Subcutaneous adipose tissue (tissue), 4 donors: Measurements from ENCODE around the gene SFRP5. TPM values are rescaled to one million over a fixed set of nuclear protein-coding genes. Genes with fewer than 3 reads are reported as not detected.

ENCODE experiments used
- total RNA-seq, 4 donors: library from RNA; depleted of rRNA; stranded (reverse); fragments of >200 nt; gene quantifications; one replicate each; pipeline ENCODE4 v1.1.0, GENCODE V29; 2016
- TF ChIP-seq, protein P1 (sequence below): fragments of 450-650 bp; IDR thresholded peaks from one replicate; pipeline ENCODE4 v1.5.1; 2016; ENCODE audit warnings: low read depth, mild to moderate bottlenecking, control low read depth, antibody characterized with exemption, moderate library complexity

SFRP5 gene
- total RNA-seq, 4 donors from 2014 or later: 0.49 to 1.5 TPM; not detected in 2

DNA sequence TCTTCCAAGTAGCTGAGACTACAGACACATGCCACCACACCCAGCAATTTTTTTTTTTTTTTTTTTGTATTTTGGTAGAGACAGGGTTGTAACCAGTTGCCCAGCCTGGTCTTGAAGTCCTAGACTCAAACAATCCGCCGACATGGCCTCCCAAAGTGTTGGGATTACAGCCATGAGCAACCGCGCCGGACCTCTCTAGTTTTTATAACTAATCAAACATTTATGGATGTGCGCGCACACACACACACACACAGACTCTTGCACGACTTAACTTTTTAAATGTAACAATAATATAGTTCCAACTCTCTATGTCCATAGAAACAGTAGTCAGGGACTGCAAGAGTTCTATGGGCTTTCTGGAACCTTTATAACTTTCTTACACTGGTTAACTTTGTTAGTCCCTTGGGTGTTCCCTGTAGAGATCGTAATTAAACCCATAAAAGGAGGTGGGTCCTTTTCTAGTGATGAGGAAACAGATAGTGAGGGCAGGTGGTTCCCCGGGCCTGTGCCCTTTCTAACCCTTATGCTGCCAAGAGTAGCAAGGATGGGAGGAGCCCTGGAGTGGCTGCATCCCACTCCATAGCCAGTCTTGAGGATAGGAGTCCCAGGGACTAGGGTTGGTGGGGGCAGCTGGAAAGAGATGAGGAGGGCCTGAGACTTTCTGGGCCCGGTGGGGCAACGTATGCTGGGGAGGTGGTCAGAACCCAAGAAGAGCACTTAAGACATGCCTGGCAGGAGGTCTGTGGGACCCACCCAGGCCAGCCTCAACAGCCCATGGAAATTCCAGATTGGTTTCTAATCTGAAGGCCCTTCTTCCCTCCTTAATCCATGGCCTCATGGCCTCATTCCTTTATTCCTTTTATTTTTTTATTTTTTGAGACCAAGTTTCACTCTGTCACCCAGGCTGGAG lies 49.7 kb downstream of the SFRP5 start:
- TF ChIP-seq, protein P1, sequence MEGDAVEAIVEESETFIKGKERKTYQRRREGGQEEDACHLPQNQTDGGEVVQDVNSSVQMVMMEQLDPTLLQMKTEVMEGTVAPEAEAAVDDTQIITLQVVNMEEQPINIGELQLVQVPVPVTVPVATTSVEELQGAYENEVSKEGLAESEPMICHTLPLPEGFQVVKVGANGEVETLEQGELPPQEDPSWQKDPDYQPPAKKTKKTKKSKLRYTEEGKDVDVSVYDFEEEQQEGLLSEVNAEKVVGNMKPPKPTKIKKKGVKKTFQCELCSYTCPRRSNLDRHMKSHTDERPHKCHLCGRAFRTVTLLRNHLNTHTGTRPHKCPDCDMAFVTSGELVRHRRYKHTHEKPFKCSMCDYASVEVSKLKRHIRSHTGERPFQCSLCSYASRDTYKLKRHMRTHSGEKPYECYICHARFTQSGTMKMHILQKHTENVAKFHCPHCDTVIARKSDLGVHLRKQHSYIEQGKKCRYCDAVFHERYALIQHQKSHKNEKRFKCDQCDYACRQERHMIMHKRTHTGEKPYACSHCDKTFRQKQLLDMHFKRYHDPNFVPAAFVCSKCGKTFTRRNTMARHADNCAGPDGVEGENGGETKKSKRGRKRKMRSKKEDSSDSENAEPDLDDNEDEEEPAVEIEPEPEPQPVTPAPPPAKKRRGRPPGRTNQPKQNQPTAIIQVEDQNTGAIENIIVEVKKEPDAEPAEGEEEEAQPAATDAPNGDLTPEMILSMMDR: no peak

DNA sequence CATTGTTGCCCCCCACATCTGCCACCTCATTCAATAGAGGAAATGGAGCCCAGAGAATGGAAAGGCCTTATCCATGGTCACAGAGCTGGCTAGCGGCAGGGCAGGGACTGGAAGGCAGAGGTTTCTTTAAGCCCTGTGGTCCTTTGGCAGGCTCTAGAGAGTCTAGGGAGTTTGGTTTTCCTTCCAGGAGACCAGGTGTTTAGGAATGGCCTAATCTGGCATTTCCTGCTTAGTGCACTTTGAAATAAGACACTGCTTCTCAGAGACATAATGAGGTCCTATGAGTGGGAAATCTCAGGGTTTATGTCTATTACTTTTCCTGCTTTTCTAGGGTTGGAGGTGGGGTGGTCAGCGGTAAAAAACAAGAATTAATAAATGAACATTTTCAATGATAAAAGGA lies 52.2 kb downstream of the SFRP5 start:
- TF ChIP-seq, protein P1: no peak

DNA sequence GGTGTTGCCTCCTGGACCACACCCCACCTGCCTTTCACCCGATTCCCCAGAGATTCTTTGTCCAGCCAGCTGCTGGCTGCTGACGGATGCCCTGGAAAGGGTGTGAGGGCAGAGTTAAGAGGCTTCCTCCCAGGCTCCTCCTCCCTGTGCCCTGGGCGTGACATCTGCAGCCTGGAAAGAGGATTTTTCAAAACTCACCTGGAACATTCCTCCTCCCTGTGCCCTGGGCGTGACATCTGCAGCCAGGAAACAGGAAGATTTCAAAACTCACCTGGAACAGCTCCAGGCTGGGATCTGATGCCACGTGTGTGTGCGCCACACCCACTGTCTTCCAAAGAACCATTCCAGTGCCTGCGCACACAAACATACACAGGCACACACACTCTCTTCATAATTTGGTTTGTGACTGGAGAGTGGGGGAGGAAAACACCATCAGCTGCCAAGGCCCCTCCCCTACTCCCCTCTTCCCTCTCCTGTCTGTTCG lies 53.1 kb downstream of the SFRP5 start:
- TF ChIP-seq, protein P1: no peak

DNA sequence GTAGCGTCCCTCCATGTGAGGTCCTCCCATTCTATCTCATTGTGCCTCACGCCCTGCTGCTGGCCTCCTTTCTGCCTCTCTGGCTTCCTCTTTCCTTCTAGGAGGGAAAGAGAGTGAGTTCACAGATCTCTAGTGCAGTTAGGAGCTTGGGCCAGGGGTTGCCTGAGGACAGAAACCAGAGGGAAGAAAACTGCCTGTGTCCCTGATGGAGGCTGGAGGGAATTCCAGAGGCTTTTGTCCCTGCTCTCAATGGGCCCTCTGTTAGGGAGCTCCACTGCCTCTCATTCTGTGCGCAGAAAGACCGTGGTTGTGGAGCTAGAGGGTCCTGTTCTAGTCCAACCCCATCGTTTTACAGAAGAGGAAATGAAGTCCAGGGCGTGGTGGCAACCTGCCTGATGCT lies 53.6 kb downstream of the SFRP5 start:
- TF ChIP-seq, protein P1: no peak

DNA sequence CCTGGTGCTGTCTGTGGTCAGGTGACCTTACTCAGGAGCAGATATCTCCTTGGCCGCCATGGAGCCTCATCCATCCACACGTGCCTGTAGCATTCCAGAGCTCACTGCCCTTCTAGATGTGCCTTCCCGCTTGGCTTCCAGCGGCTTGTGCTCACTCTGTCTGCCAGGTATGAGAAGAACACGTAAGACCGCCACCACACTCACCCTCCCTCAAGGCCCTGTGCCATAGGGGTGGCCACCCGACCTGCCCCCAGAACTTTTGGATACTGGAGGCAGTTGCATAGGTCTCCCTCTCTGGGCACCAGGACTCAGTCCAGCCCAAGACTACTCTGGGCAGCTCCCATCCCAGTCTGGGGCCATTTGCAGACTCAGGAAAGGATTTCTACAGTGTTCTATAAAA lies 54.2 kb downstream of the SFRP5 start:
- TF ChIP-seq, protein P1: no peak

Other genes with a start within 250 kb of the SFRP5 start
- not detected for gene ANKRD2, start 199.2 kb downstream of the SFRP5 start, total RNA-seq
- 10 to 100 TPM in 1 of 4 donors, 1 to 10 TPM in 3; 4.8 to 14.1 (median 7.2) TPM for gene HOGA1, start 187.6 kb downstream of the SFRP5 start, total RNA-seq
- under 1 TPM in 2 of 4 donors, not detected in 2; 0.44 to 0.94 TPM for gene C10orf62, start 182.3 kb downstream of the SFRP5 start, total RNA-seq
- gene MORN4, start 138.5 kb downstream of the SFRP5 start, total RNA-seq: 1 to 10 TPM; 1.1 to 5.6 (median 3.7) TPM
- gene PI4K2A, start 131.3 kb downstream of the SFRP5 start, total RNA-seq: 10 to 100 TPM; 14.1 to 35.9 (median 18.5) TPM
- 100 to 1,000 TPM in 1 of 4 donors, 10 to 100 TPM in 3; 29.5 to 107 (median 61.6) TPM for gene AVPI1, start 84.8 kb downstream of the SFRP5 start, total RNA-seq
- gene MARVELD1, start 58.3 kb downstream of the SFRP5 start, total RNA-seq: 10 to 100 TPM; 13.0 to 21.6 (median 20.8) TPM
- 10 to 100 TPM; 14.8 to 26.2 (median 21.6) TPM for gene ZFYVE27, start 34.9 kb downstream of the SFRP5 start, total RNA-seq
- 1 to 10 TPM in 3 of 4 donors, not detected in 1; 2.6 to 3.2 (median 3.2) TPM for gene GOLGA7B, start 77.8 kb upstream of the SFRP5 start, total RNA-seq